CD4-positive, alpha-beta memory T cell (primary cell): ENCODE measurements around the gene C6orf15. TPM values are rescaled to one million over a fixed set of nuclear protein-coding genes. Genes with fewer than 3 reads are reported as not detected.

Experiments
- CTCF ChIA-PET: fragments of 350-600 bp; sonication (Branson Sonifier 250); formaldehyde crosslinking; loops from one replicate; lab custom pipeline; 2021; ENCODE audit warnings: inconsistent platforms; ENCODE audit not compliant: partially characterized antibody; lab: Charles Lee
- POLR2A ChIA-PET: fragments of 350-600 bp; sonication (Branson Sonifier 250); formaldehyde crosslinking; loops from one replicate; lab custom pipeline; 2021; ENCODE audit not compliant: partially characterized antibody; lab: Charles Lee
- DNase-seq, 5 donors: peaks; one replicate each; pipeline versions ENCODE4 v3.0.0 to v3.0.0-alpha.2; 2020 to 2022; ENCODE audit warnings: mixed read lengths in 1 of 5
- H3K27ac ChIP-seq: one replicate; pipeline ENCODE4 v1.7.0; 2013; ENCODE audit warnings: low read depth, low read length
- H3K27me3 ChIP-seq: 2 replicates; pipeline ENCODE4 v1.7.0; 2013; ENCODE audit warnings: mild to moderate bottlenecking, low read length, moderate library complexity; ENCODE audit not compliant: insufficient read depth
- H3K36me3 ChIP-seq: 2 replicates; pipeline ENCODE4 v1.7.0; 2013; ENCODE audit warnings: mild to moderate bottlenecking, low read length, moderate library complexity; ENCODE audit not compliant: insufficient read depth
- H3K4me1 ChIP-seq: 2 replicates; pipeline ENCODE4 v1.7.0; 2013; ENCODE audit warnings: mild to moderate bottlenecking, low read length, moderate library complexity; ENCODE audit not compliant: insufficient read depth
- H3K4me3 ChIP-seq, 2 donors: one replicate each; pipeline ENCODE4 v1.7.0; 2013; ENCODE audit warnings: low read length in 2 of 2, mild to moderate bottlenecking in 1 of 2
- H3K9me3 ChIP-seq, 2 donors: one replicate each; pipeline ENCODE4 v1.7.0; 2013; ENCODE audit warnings: low read length in 2 of 2, control low read depth in 1 of 2; ENCODE audit not compliant: control insufficient read depth in 1 of 2
- H3K27ac Mint-ChIP-seq, 7 donors: one replicate each; pipeline ENCODE4 v1.8.0; 2020 to 2021; ENCODE audit warnings: mixed read lengths in 7 of 7, mild to moderate bottlenecking in 6 of 7, inconsistent platforms in 3 of 7, moderate library complexity in 3 of 7
- H3K27me3 Mint-ChIP-seq, 2 donors: one replicate each; pipeline ENCODE4 v1.8.0; 2020 to 2021; ENCODE audit warnings: mixed read lengths in 2 of 2
- H3K36me3 Mint-ChIP-seq, 2 donors: one replicate each; pipeline ENCODE4 v1.8.0; 2020 to 2021; ENCODE audit warnings: mixed read lengths in 2 of 2, inconsistent platforms in 1 of 2, mild to moderate bottlenecking in 1 of 2
- H3K4me1 Mint-ChIP-seq, 4 donors: one replicate each; pipeline ENCODE4 v1.8.0; 2020 to 2021; ENCODE audit warnings: mixed read lengths in 4 of 4, mild to moderate bottlenecking in 1 of 4
- H3K4me3 Mint-ChIP-seq, 8 donors: one replicate each; pipeline ENCODE4 v1.8.0; 2020 to 2021; ENCODE audit warnings: mixed read lengths in 8 of 8, mild to moderate bottlenecking in 7 of 8, moderate library complexity in 6 of 8, inconsistent platforms in 3 of 8
- H3K9me3 Mint-ChIP-seq, 8 donors: one replicate each; pipeline ENCODE4 v1.8.0; 2020 to 2021; ENCODE audit warnings: mixed read lengths in 8 of 8, mild to moderate bottlenecking in 5 of 8, inconsistent platforms in 3 of 8, moderate library complexity in 1 of 8
- intact Hi-C: fragments of 100-400 bp; cut with micrococcal nuclease; formaldehyde crosslinking; loops from one replicate; pipeline ENCODE4 v1.15.1; 2023
- polyA plus RNA-seq, 2 donors: library from polyadenylated mRNA; unstranded; fragments of 300-500 nt; fragmentation: Illumina TruSeq; gene quantifications; one replicate each; pipeline ENCODE4 v1.2.3, GENCODE V29; 2021
- total RNA-seq, 2 experiments: library from RNA; stranded (reverse); gene quantifications; one replicate each; pipeline ENCODE4 v1.2.3, GENCODE V29; 2021

C6orf15 gene
- total and polyA plus RNA-seq, 4 experiments from 2014 or later: not detected

DNA sequence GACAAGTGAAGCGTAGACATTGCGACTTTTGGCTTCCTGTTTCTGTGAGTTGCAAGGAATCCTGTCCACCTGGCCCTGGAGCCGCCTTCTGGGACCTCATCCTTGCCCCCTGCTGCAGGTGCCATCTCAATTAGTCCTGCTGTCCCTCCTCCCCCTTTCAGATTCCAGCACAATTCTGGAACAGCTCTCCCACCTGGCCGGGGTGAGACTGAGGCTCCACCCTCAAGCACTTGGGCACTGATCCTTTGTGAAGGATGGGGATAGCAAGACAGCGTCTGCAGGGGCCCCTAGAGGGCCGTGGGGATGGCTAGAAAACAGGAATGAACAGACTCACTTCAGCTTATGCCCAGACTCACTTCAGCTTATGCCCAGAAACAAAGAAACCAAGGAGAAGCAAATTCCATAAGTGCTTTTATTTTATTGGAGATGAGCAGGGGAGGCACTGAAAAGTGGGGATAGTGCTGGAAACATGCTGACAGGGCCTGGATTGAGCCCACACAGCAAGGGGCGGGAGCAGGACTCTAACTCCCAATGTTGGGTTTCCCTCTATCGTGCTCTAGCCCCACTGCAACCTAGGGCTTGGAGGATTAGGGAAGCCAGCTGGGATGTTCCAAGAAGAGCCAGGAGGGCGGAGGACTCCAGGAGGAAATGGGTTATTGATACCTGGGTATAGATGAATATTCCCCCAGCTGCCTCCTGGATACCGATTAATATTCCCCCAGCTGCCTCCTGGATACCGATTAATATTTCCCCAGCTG lies 1.4 kb downstream of the C6orf15 start:
- Mint-ChIP-seq H3K27ac (peak overlapping the region in 1 of 7 donors; percentile 62), H3K27me3 (peaks cover 9 to 11% of the 10 kb centered on the region in 2 donors), H3K4me1 (peaks cover 2 to 8% (median 5%) of the 10 kb centered on the region in 4 donors), H3K36me3 (no peaks in the 10 kb centered on the region), H3K9me3 (peaks cover 0 to 3% (median 0%) of the 10 kb centered on the region in 8 donors), H3K4me3 (no peak overlapping the region)
- H3K9me3 ChIP-seq: no peaks in the 10 kb centered on the region
- no peaks in the 10 kb centered on the region for H3K27me3 ChIP-seq
- peaks cover 5% of the 10 kb centered on the region for H3K4me1 ChIP-seq
- DNase-seq: no peak
- ChIA-PET CTCF (interaction anchor here (1.3 kb wide), 1 partner anchor 24 kb away, joined by 3 read pairs; no protein-coding TSS in a partner anchor), POLR2A (interaction anchor here (0.6 to 1.2 kb wide), 2 partner anchors 10 to 14 kb away, joined by 3 read pairs; partner anchors contain the start of gene CDSN)
- no peak overlapping the region for H3K4me3 ChIP-seq
- intact Hi-C loops: no loop called here
- H3K36me3 ChIP-seq: no peaks in the 10 kb centered on the region
- no peak overlapping the region for H3K27ac ChIP-seq

GRCh38 chr6:31107052-31107451 lies 5.3 kb downstream of the C6orf15 start:
- CTCF ChIA-PET: no interaction called here
- H3K9me3 Mint-ChIP-seq: peaks cover 0 to 2% (median 0%) of the 10 kb centered on the region in 8 donors
- H3K36me3 Mint-ChIP-seq: no peaks in the 10 kb centered on the region
- peaks cover 9 to 10% of the 10 kb centered on the region in 2 donors for H3K27me3 Mint-ChIP-seq
- Histone ChIP-seq H3K4me1 (no peaks in the 10 kb centered on the region), H3K27ac (no peak overlapping the region), H3K36me3 (no peaks in the 10 kb centered on the region), H3K9me3 (no peaks in the 10 kb centered on the region), H3K4me3 (no peak overlapping the region), H3K27me3 (no peaks in the 10 kb centered on the region)
- POLR2A ChIA-PET: no interaction called here
- H3K27ac Mint-ChIP-seq: no peak overlapping the region
- no peak for DNase-seq
- intact Hi-C loops: no loop called here
- peaks cover 0 to 6% (median 5%) of the 10 kb centered on the region in 4 donors for H3K4me1 Mint-ChIP-seq
- H3K4me3 Mint-ChIP-seq: no peak overlapping the region

GRCh38 chr6:31103136-31103535 lies 9.2 kb downstream of the C6orf15 start:
- Histone ChIP-seq H3K27ac (no peak overlapping the region), H3K27me3 (no peaks in the 10 kb centered on the region), H3K4me3 (no peak overlapping the region), H3K4me1 (no peaks in the 10 kb centered on the region), H3K9me3 (no peaks in the 10 kb centered on the region), H3K36me3 (no peaks in the 10 kb centered on the region)
- Mint-ChIP-seq H3K4me3 (peak overlapping the region in 1 of 8 donors; percentile 41), H3K27ac (no peak overlapping the region), H3K9me3 (no peaks in the 10 kb centered on the region), H3K4me1 (peaks cover 0 to 9% (median 6%) of the 10 kb centered on the region in 4 donors), H3K36me3 (no peaks in the 10 kb centered on the region), H3K27me3 (no peaks in the 10 kb centered on the region)
- DNase-seq: no peak
- intact Hi-C loops: no loop called here
- ChIA-PET CTCF (interaction anchor here (0.8 to 3.2 kb wide), 9 partner anchors 9 to 264 kb away, joined by 3 to 19 read pairs (median 6); partner anchors contain the start of gene PSORS1C1), POLR2A (interaction anchor here (2.8 kb wide), 1 partner anchor 9 kb away, joined by 19 read pairs; no protein-coding TSS in a partner anchor)

DNA sequence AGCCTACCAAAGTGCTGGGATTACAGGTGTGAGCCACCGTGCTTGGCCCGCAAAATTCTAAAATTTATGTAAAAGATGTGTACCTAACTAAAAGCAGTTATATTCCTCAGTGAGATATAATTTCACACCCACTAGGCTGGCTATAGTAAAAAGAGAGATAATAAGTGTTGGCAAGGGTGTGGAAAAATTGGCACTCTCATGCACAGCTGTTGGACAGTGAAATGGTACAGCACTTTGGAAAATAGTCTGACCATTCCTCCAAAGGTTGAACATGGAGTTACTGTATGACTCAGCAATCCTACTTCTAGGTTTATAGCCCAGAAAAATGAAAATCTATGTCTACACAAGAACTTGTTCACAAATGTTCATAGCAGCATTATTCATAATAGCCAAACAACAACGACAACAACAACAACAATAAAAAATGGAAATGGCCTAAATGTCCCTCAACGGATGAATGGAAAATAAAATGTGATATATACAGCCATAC lies 13.9 kb downstream of the C6orf15 start:
- Mint-ChIP-seq H3K27ac (no peak overlapping the region), H3K4me3 (no peak overlapping the region), H3K36me3 (no peaks in the 10 kb centered on the region), H3K4me1 (peaks cover 36 to 51% (median 40%) of the 10 kb centered on the region in 4 donors), H3K27me3 (no peaks in the 10 kb centered on the region), H3K9me3 (no peaks in the 10 kb centered on the region)
- no peak overlapping the region for H3K4me3 ChIP-seq
- H3K27ac ChIP-seq: no peak overlapping the region
- H3K36me3 ChIP-seq: no peaks in the 10 kb centered on the region
- intact Hi-C loops: no loop called here
- H3K27me3 ChIP-seq: no peaks in the 10 kb centered on the region
- H3K4me1 ChIP-seq: peaks cover 43% of the 10 kb centered on the region
- ChIA-PET POLR2A (no interaction called here), CTCF (interaction anchor here (0.6 to 6.1 kb wide), 2 partner anchors 32 to 505 kb away, joined by 3 to 29 read pairs; no protein-coding TSS in a partner anchor)
- DNase-seq: no peak
- H3K9me3 ChIP-seq: no peaks in the 10 kb centered on the region

GRCh38 chr6:31096656-31097055 lies 15.7 kb downstream of the C6orf15 start:
- Histone ChIP-seq H3K4me1 (peaks cover 53% of the 10 kb centered on the region), H3K4me3 (no peak overlapping the region), H3K36me3 (no peaks in the 10 kb centered on the region), H3K27ac (no peak overlapping the region), H3K27me3 (no peaks in the 10 kb centered on the region), H3K9me3 (no peaks in the 10 kb centered on the region)
- Mint-ChIP-seq H3K27me3 (no peaks in the 10 kb centered on the region), H3K4me3 (peak overlapping the region in 3 of 8 donors; percentile 15 to 43 (median 32)), H3K9me3 (no peaks in the 10 kb centered on the region), H3K27ac (peak overlapping the region in 1 of 7 donors; percentile 17), H3K4me1 (peaks cover 36 to 52% (median 46%) of the 10 kb centered on the region in 4 donors), H3K36me3 (no peaks in the 10 kb centered on the region)
- ChIA-PET POLR2A (interaction anchor here (1.5 to 1.6 kb wide), 2 partner anchors 15 to 61 kb away, joined by 3 read pairs; partner anchors contain the start of genes CCHCR1 and TCF19), CTCF (interaction anchor here (1.3 to 6.1 kb wide), 5 partner anchors 9 to 34 kb away, joined by 4 to 40 read pairs (median 17); partner anchors contain the start of genes C6orf15 and PSORS1C1)
- no peak for DNase-seq
- intact Hi-C loops: no loop called here

DNA sequence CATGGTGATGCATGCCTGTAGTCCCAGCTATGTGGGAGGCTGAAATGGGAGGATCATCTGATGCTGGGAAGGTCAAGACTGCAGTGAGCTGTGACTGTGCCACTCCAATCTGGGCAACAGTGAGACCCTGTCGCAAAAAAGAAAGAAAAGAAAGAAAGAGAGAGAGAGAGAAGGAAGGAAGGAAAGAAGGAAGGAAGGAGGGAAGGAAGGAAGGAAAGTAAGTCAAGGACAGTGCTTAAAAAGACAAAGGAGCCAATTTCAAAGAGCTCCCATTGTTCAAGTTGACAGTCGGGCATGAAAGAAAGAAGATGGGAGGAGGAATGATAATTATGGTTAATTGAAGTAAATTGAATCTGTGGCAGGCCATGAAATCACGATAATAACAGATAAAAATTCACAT lies 16.2 kb downstream of the C6orf15 start:
- Mint-ChIP-seq H3K4me3 (peak overlapping the region in 2 of 8 donors; percentile 38 to 43), H3K9me3 (no peaks in the 10 kb centered on the region), H3K27ac (peak overlapping the region in 3 of 7 donors; percentile 57 to 91 (median 62)), H3K27me3 (no peaks in the 10 kb centered on the region), H3K36me3 (no peaks in the 10 kb centered on the region), H3K4me1 (peaks cover 36 to 56% (median 50%) of the 10 kb centered on the region in 4 donors)
- H3K4me1 ChIP-seq: peaks cover 58% of the 10 kb centered on the region
- ChIA-PET POLR2A (interaction anchor here (1.5 kb wide), 1 partner anchor 62 kb away, joined by 3 read pairs; the partner anchor contains the start of genes CCHCR1 and TCF19), CTCF (interaction anchor here (0.7 to 6.1 kb wide), 6 partner anchors 9 to 118 kb away, joined by 3 to 40 read pairs (median 16); partner anchors contain the start of genes C6orf15 and PSORS1C1)
- no peaks in the 10 kb centered on the region for H3K36me3 ChIP-seq
- no peak for DNase-seq
- no peaks in the 10 kb centered on the region for H3K27me3 ChIP-seq
- intact Hi-C loops: no loop called here
- H3K27ac ChIP-seq: no peak overlapping the region
- no peak overlapping the region for H3K4me3 ChIP-seq
- no peaks in the 10 kb centered on the region for H3K9me3 ChIP-seq
